WTC11 (cell line): Measurements from ENCODE around the gene GRB7. TPM values are rescaled to one million over a fixed set of nuclear protein-coding genes. Genes with fewer than 3 reads are reported as not detected.

Experiments used
- ATAC-seq: fragments of 200-7000 bp; cut with Tn5 transposase; 2 replicates; pipeline ENCODE4 v1.10.0; 2021; ENCODE audit warnings: mild to moderate bottlenecking, moderate library complexity
- CTCF ChIA-PET: fragments of 300-600 bp; sonication (Branson Sonifier 250); formaldehyde crosslinking; loops from one replicate; lab custom pipeline; 2021; ENCODE audit warnings: antibody characterized with exemption; lab: Charles Lee
- POLR2A ChIA-PET: fragments of 350-600 bp; sonication (Branson Sonifier 250); formaldehyde crosslinking; loops from one replicate; lab custom pipeline; 2021; ENCODE audit warnings: antibody characterized with exemption; lab: Charles Lee
- DNase-seq: peaks from one replicate; pipeline ENCODE4 v3.0.0; 2021; ENCODE audit warnings: low spot score
- H3K27ac Mint-ChIP-seq: 2 replicates; pipeline ENCODE4 v1.8.0; 2021; ENCODE audit warnings: mixed read lengths
- H3K27me3 Mint-ChIP-seq: 2 replicates; pipeline ENCODE4 v1.8.0; 2021; ENCODE audit warnings: low read depth, mild to moderate bottlenecking, moderate library complexity, mixed read lengths
- H3K36me3 Mint-ChIP-seq: 2 replicates; pipeline ENCODE4 v1.8.0; 2021; ENCODE audit warnings: mixed read lengths
- H3K4me1 Mint-ChIP-seq: 2 replicates; pipeline ENCODE4 v1.8.0; 2022; ENCODE audit warnings: mixed read lengths
- H3K4me3 Mint-ChIP-seq: 2 replicates; pipeline ENCODE4 v1.8.0; 2021; ENCODE audit warnings: mild to moderate bottlenecking, moderate library complexity, mixed read lengths
- H3K9me3 Mint-ChIP-seq: 2 replicates; pipeline ENCODE4 v1.8.0; 2021; ENCODE audit warnings: mixed read lengths
- CBFB ChIP-seq: sonication (generic); formaldehyde crosslinking; IDR thresholded peaks from 2 replicates; pipeline ENCODE4 v1.8.1; 2022; ENCODE audit warnings: mild to moderate bottlenecking, low read depth, missing genetic modification reagents
- FOXP4 ChIP-seq: sonication (generic); formaldehyde crosslinking; IDR thresholded peaks from 2 replicates; pipeline ENCODE4 v1.8.0; 2022; ENCODE audit warnings: mild to moderate bottlenecking, missing genetic modification reagents
- GABPB1 ChIP-seq: sonication (generic); formaldehyde crosslinking; IDR thresholded peaks from 2 replicates; pipeline ENCODE4 v1.8.1; 2023; ENCODE audit warnings: mild to moderate bottlenecking, missing genetic modification reagents
- GRHL2 ChIP-seq: fragments of 250-450 bp; sonication (Bioruptor Pico); IDR thresholded peaks from 2 replicates; pipeline ENCODE4 v1.8.0; 2022; ENCODE audit warnings: mild to moderate bottlenecking, moderate library complexity; ENCODE audit not compliant: insufficient replicate concordance, severe bottlenecking
- IRF2 ChIP-seq: sonication (generic); formaldehyde crosslinking; IDR thresholded peaks from 2 replicates; pipeline ENCODE4 v1.8.0; 2022; ENCODE audit warnings: low read depth, missing genetic modification reagents, borderline replicate concordance
- KAT7 ChIP-seq: sonication (generic); formaldehyde crosslinking; IDR thresholded peaks from 2 replicates; pipeline ENCODE4 v1.8.1; 2023; ENCODE audit warnings: missing genetic modification reagents, mild to moderate bottlenecking, borderline replicate concordance
- NFATC4 ChIP-seq: fragments of 250-450 bp; sonication (Bioruptor Pico); IDR thresholded peaks from 2 replicates; pipeline ENCODE4 v1.9.0; 2021; ENCODE audit warnings: mild to moderate bottlenecking
- SP1 ChIP-seq: sonication (generic); formaldehyde crosslinking; conservative IDR thresholded peaks from 2 replicates; pipeline ENCODE4 v1.8.1; 2022; ENCODE audit warnings: missing genetic modification reagents
- TCF7 ChIP-seq: sonication (generic); formaldehyde crosslinking; IDR thresholded peaks from 2 replicates; pipeline ENCODE4 v1.8.0; 2022; ENCODE audit warnings: mild to moderate bottlenecking, low read depth, missing genetic modification reagents, moderate library complexity
- TEAD4 ChIP-seq: sonication (generic); formaldehyde crosslinking; IDR thresholded peaks from 2 replicates; pipeline ENCODE4 v1.8.0; 2022; ENCODE audit warnings: mild to moderate bottlenecking, missing genetic modification reagents
- ZNF232 ChIP-seq: sonication (generic); formaldehyde crosslinking; IDR thresholded peaks from 2 replicates; pipeline ENCODE4 v1.8.0; 2022; ENCODE audit warnings: mild to moderate bottlenecking, missing genetic modification reagents
- ZNF416 ChIP-seq: fragments of 250-450 bp; sonication (Bioruptor Pico); IDR thresholded peaks from 2 replicates; pipeline ENCODE4 v1.9.0; 2021; ENCODE audit warnings: mild to moderate bottlenecking, inconsistent platforms
- ZNF532 ChIP-seq: fragments of 250-450 bp; sonication (Bioruptor Pico); IDR thresholded peaks from 2 replicates; pipeline ENCODE4 v1.9.0; 2021; ENCODE audit warnings: mild to moderate bottlenecking, borderline replicate concordance
- total RNA-seq: library from RNA; stranded (reverse); gene quantifications from 3 replicates; pipeline ENCODE4 v1.2.3, GENCODE V29; 2021
- TF ChIP-seq, protein P1 (sequence below): sonication (generic); formaldehyde crosslinking; IDR thresholded peaks from 2 replicates; pipeline ENCODE4 v1.8.1; 2022; ENCODE audit warnings: mild to moderate bottlenecking, moderate library complexity, missing genetic modification reagents
- TF ChIP-seq, protein P2 (sequence below): sonication (generic); formaldehyde crosslinking; IDR thresholded peaks from 2 replicates; pipeline ENCODE4 v1.8.0; 2022; ENCODE audit warnings: mild to moderate bottlenecking, missing genetic modification reagents
- TF ChIP-seq, protein P3 (sequence below): sonication (generic); formaldehyde crosslinking; IDR thresholded peaks from 2 replicates; pipeline ENCODE4 v1.8.0; 2023; ENCODE audit warnings: mild to moderate bottlenecking, missing genetic modification reagents
- TF ChIP-seq, protein P4 (sequence below): fragments of 250-450 bp; sonication (Bioruptor Pico); IDR thresholded peaks from 2 replicates; pipeline ENCODE4 v1.9.0; 2021; ENCODE audit warnings: moderate library complexity, mild to moderate bottlenecking, inconsistent platforms, borderline replicate concordance
- TF ChIP-seq, protein P5 (sequence below): fragments of 250-450 bp; sonication (Bioruptor Pico); conservative IDR thresholded peaks from 2 replicates; pipeline ENCODE4 v1.9.0; 2021; ENCODE audit warnings: mild to moderate bottlenecking

The GRB7 gene
- total RNA-seq, 1 experiment from 2014 or later = 48.5 TPM

- no peak overlapping the region for H3K4me3 Mint-ChIP-seq
- no peak for ATAC-seq
- H3K27me3 Mint-ChIP-seq = no peaks in the 10 kb centered on the region; the same call in 1 of the 2 replicates
- TF ChIP-seq FOXP4 (no peak), TCF7 (CRISPR knock-in tag) (no peak), KAT7 (CRISPR knock-in tag) (no peak), GABPB1 (CRISPR knock-in tag) (no peak), TEAD4 (no peak), CBFB (no peak), ZNF232 (CRISPR knock-in tag) (no peak), IRF2 (CRISPR knock-in tag) (no peak), GRHL2 (no peak)
- TF ChIP-seq, protein P1, sequence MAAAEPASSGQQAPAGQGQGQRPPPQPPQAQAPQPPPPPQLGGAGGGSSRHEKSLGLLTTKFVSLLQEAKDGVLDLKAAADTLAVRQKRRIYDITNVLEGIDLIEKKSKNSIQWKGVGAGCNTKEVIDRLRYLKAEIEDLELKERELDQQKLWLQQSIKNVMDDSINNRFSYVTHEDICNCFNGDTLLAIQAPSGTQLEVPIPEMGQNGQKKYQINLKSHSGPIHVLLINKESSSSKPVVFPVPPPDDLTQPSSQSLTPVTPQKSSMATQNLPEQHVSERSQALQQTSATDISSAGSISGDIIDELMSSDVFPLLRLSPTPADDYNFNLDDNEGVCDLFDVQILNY = no peak
- TF ChIP-seq, protein P2, sequence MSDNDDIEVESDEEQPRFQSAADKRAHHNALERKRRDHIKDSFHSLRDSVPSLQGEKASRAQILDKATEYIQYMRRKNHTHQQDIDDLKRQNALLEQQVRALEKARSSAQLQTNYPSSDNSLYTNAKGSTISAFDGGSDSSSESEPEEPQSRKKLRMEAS (CRISPR knock-in tag) = no peak
- TF ChIP-seq, protein P3, sequence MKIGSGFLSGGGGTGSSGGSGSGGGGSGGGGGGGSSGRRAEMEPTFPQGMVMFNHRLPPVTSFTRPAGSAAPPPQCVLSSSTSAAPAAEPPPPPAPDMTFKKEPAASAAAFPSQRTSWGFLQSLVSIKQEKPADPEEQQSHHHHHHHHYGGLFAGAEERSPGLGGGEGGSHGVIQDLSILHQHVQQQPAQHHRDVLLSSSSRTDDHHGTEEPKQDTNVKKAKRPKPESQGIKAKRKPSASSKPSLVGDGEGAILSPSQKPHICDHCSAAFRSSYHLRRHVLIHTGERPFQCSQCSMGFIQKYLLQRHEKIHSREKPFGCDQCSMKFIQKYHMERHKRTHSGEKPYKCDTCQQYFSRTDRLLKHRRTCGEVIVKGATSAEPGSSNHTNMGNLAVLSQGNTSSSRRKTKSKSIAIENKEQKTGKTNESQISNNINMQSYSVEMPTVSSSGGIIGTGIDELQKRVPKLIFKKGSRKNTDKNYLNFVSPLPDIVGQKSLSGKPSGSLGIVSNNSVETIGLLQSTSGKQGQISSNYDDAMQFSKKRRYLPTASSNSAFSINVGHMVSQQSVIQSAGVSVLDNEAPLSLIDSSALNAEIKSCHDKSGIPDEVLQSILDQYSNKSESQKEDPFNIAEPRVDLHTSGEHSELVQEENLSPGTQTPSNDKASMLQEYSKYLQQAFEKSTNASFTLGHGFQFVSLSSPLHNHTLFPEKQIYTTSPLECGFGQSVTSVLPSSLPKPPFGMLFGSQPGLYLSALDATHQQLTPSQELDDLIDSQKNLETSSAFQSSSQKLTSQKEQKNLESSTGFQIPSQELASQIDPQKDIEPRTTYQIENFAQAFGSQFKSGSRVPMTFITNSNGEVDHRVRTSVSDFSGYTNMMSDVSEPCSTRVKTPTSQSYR (CRISPR knock-in tag) = no peak
- ChIA-PET CTCF (interaction anchor here (0.8 kb wide), 1 partner anchor 142 kb away, joined by 3 read pairs; no protein-coding TSS in a partner anchor), POLR2A (no interaction called here)
- no peak for DNase-seq
- H3K27ac Mint-ChIP-seq = no peak overlapping the region
- no peaks in the 10 kb centered on the region for H3K36me3 Mint-ChIP-seq
- H3K9me3 Mint-ChIP-seq = no peaks in the 10 kb centered on the region
- peaks cover 4% of the 10 kb centered on the region for H3K4me1 Mint-ChIP-seq
Measured at GRCh38 chr17:39782481-39782880, 44.7 kb downstream of the GRB7 start.

DNA sequence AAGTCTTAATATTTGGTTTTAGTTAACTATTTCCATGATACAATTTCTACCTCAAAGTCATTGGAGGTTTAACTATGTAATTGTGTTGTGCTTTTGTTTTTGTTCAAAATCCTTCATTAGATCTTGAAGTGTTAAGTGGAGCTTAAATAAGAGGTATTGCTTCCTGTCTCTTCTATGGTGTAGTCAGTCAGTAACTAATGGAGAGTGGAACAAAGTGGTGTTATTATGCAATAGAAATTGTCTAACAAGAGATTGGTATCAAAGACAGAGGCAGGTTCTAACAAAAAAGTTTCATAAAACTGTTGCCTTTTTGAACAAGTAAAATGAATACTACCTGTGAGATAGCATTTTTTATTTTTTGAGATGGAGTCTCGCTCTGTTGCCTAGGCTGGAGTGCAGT is 45.2 kb downstream of the GRB7 start:
- ChIA-PET POLR2A (no interaction called here), CTCF (interaction anchor here (0.8 kb wide), 1 partner anchor 141 kb away, joined by 3 read pairs; no protein-coding TSS in a partner anchor)
- H3K4me1 Mint-ChIP-seq = no peaks in the 10 kb centered on the region
- H3K36me3 Mint-ChIP-seq = no peaks in the 10 kb centered on the region
- ATAC-seq (no peak), DNase-seq (no peak)
- H3K9me3 Mint-ChIP-seq = no peaks in the 10 kb centered on the region
- no peaks in the 10 kb centered on the region; the same call in 1 of the 2 replicates for H3K27me3 Mint-ChIP-seq
- H3K4me3 Mint-ChIP-seq = no peak overlapping the region
- H3K27ac Mint-ChIP-seq = no peak overlapping the region
- TF ChIP-seq NFATC4 (CRISPR knock-in tag) = no peak
- TF ChIP-seq, protein P4, sequence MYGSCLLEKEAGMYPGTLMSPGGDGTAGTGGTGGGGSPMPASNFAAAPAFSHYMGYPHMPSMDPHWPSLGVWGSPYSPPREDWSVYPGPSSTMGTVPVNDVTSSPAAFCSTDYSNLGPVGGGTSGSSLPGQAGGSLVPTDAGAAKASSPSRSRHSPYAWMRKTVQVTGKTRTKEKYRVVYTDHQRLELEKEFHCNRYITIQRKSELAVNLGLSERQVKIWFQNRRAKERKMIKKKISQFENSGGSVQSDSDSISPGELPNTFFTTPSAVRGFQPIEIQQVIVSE (CRISPR knock-in tag) = no peak
- TF ChIP-seq, protein P5, sequence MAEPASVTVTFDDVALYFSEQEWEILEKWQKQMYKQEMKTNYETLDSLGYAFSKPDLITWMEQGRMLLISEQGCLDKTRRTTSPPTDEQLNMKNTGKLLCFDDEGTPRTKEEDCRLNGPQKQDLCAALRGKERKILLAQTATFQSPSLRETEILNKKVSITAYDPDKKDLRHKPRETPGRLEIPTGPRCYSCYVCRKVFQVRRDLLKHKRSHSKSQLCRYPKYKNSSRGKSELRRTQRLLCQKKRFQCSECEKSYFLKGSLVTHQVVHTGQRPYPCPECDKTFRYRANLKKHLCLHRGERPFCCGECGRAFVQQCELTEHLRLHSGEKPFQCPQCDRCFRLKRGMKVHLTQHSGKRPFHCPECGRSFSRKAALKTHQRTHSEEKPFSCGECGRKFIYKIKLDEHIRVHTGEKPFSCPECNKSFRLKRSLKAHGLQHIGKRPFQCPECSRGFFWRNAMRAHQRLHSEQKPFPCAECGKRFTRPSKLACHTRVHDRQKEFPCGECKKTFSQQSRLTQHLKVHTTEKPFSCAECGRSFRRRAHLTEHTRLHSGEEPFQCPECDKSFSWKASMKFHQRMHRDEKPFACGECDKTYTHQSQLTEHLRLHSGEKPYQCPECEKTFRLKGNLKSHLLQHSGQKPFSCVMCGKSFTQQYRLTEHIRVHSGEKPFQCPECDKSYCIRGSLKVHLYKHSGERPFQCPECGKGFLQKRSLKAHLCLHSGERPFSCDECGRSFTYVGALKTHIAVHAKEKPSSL (CRISPR knock-in tag) = no peak
- TF ChIP-seq SP1 (CRISPR knock-in tag) = no peak
- TF ChIP-seq ZNF416 (CRISPR knock-in tag) = no peak
- TF ChIP-seq, protein P1 = no peak
- no peak for TF ChIP-seq ZNF532 (CRISPR knock-in tag)
